HepG2 (cell line): Measurements from ENCODE around the gene ULBP1. TPM values are rescaled to one million over a fixed set of nuclear protein-coding genes. Genes with fewer than 3 reads are reported as not detected.

Source experiments
- HCFC1 ChIP-seq: fragments of 150-350 bp; IDR thresholded peaks from 2 replicates; pipeline ENCODE4 v1.6.1; 2014; ENCODE audit warnings: low read depth, low read length
- HMG20B ChIP-seq: conservative IDR thresholded peaks from 2 replicates; pipeline ENCODE4 v1.6.1; 2016; ENCODE audit warnings: missing genetic modification reagents, missing compliant biosample characterization
- KLF12 ChIP-seq: sonication (generic); formaldehyde crosslinking; IDR thresholded peaks from 2 replicates; pipeline ENCODE4 v1.4.0; 2020; ENCODE audit warnings: missing genetic modification reagents, borderline replicate concordance
- LRRFIP1 ChIP-seq: sonication (generic); formaldehyde crosslinking; conservative IDR thresholded peaks from 2 replicates; pipeline ENCODE4 v1.4.0; 2020; ENCODE audit warnings: missing genetic modification reagents
- MTA1 ChIP-seq: sonication (generic); formaldehyde crosslinking; IDR thresholded peaks from 2 replicates; pipeline ENCODE4 v1.4.0; 2020; ENCODE audit warnings: missing genetic modification reagents, mild to moderate bottlenecking, borderline replicate concordance
- NR2F6 ChIP-seq, 2 experiments: IDR thresholded peaks; 2 replicates each; pipeline ENCODE4 v1.6.1; 2016; ENCODE audit warnings: antibody characterized with exemption in 1 of 2, mild to moderate bottlenecking in 1 of 2
- SMAD9 ChIP-seq: sonication (generic); formaldehyde crosslinking; IDR thresholded peaks from 2 replicates; pipeline ENCODE4 v1.5.1; 2020; ENCODE audit warnings: mild to moderate bottlenecking, missing genetic modification reagents
- SOX5 ChIP-seq: IDR thresholded peaks from 2 replicates; pipeline ENCODE4 v1.6.1; 2016; ENCODE audit warnings: borderline replicate concordance
- SOX6 ChIP-seq, 2 experiments: fragments of 450-650 bp in 1 of 2; sonication (generic) in 1 of 2; formaldehyde crosslinking in 1 of 2; IDR thresholded peaks; 2 replicates each; pipeline versions ENCODE4 v1.4.0 to v1.6.1; 2017 to 2020; ENCODE audit warnings: antibody characterized with exemption in 1 of 2, mild to moderate bottlenecking in 1 of 2, missing genetic modification reagents in 1 of 2
- TOPORS ChIP-seq: sonication (generic); formaldehyde crosslinking; IDR thresholded peaks from 2 replicates; pipeline ENCODE4 v1.8.0; 2023; ENCODE audit warnings: mild to moderate bottlenecking, missing genetic modification reagents
- ZBTB8A ChIP-seq: sonication (generic); formaldehyde crosslinking; IDR thresholded peaks from 2 replicates; pipeline ENCODE4 v1.4.0; 2020; ENCODE audit warnings: mild to moderate bottlenecking, low read depth, missing genetic modification reagents, borderline replicate concordance
- ZFP62 ChIP-seq: sonication (generic); formaldehyde crosslinking; IDR thresholded peaks from 2 replicates; pipeline ENCODE4 v1.4.0; 2020; ENCODE audit warnings: missing genetic modification reagents
- ZNF136 ChIP-seq: sonication (generic); formaldehyde crosslinking; IDR thresholded peaks from 2 replicates; pipeline ENCODE4 v1.8.1; 2022; ENCODE audit warnings: low read depth, mild to moderate bottlenecking, moderate library complexity, missing genetic modification reagents
- ZNF543 ChIP-seq: sonication (generic); formaldehyde crosslinking; IDR thresholded peaks from 2 replicates; pipeline ENCODE4 v1.4.0; 2020; ENCODE audit warnings: mild to moderate bottlenecking, missing genetic modification reagents
- ZNF670 ChIP-seq: sonication (generic); formaldehyde crosslinking; IDR thresholded peaks from 2 replicates; pipeline ENCODE4 v1.8.0; 2022; ENCODE audit warnings: mild to moderate bottlenecking, missing genetic modification reagents, borderline replicate concordance
- ZNF674 ChIP-seq: sonication (generic); formaldehyde crosslinking; IDR thresholded peaks from 2 replicates; pipeline ENCODE4 v1.5.0; 2020; ENCODE audit warnings: low read depth, mild to moderate bottlenecking, missing genetic modification reagents
- ZNF788 ChIP-seq: sonication (generic); formaldehyde crosslinking; IDR thresholded peaks from 2 replicates; pipeline ENCODE4 v1.5.0; 2020; ENCODE audit warnings: mild to moderate bottlenecking, missing genetic modification reagents, borderline replicate concordance
- polyA plus RNA-seq, 8 experiments: library from polyadenylated mRNA; depleted of rRNA in 3 of 8; stranded (reverse) in 7 of 8; unstranded in 1 of 8; fragments of >200 nt; fragmentation: Illumina TruSeq in 4 of 8; extraction: Trizol in 4 of 8; gene quantifications; 2 replicates each; pipeline versions ENCODE4 v1.2.1 to v1.2.3, GENCODE V29; 2011 to 2016; ENCODE audit warnings: low read depth in 4 of 8, missing spikeins in 1 of 8, mixed read lengths in 1 of 8; ENCODE audit not compliant: insufficient read depth in 1 of 8
- total RNA-seq, 5 experiments: library from RNA; depleted of rRNA; stranded (reverse); fragments of >200 nt; fragmentation: Illumina TruSeq; extraction: Trizol; gene quantifications; 2 replicates each; pipeline ENCODE4 v1.2.3, GENCODE V29; 2016; ENCODE audit warnings: low read depth in 1 of 5
- TF ChIP-seq, protein P1 (sequence below): sonication (generic); formaldehyde crosslinking; IDR thresholded peaks from 2 replicates; pipeline ENCODE4 v1.4.0; 2020; ENCODE audit warnings: missing genetic modification reagents
- TF ChIP-seq, protein P2 (sequence below): sonication (generic); formaldehyde crosslinking; IDR thresholded peaks from 2 replicates; pipeline ENCODE4 v1.8.1; 2023; ENCODE audit warnings: mild to moderate bottlenecking, moderate library complexity, missing genetic modification reagents
- TF ChIP-seq, protein P3 (sequence below): sonication (generic); formaldehyde crosslinking; IDR thresholded peaks from 2 replicates; pipeline ENCODE4 v1.4.0; 2020; ENCODE audit warnings: mild to moderate bottlenecking, missing genetic modification reagents
- TF ChIP-seq, protein P4 (sequence below): sonication (generic); formaldehyde crosslinking; IDR thresholded peaks from 2 replicates; pipeline ENCODE4 v1.5.0; 2020; ENCODE audit warnings: missing genetic modification reagents

The ULBP1 gene
- total and polyA plus RNA-seq, 2 of the 13 experiments (the other 11 are each of a cell fraction or from before 2014, with no cell fraction given), result 0.04 to 0.09 TPM

DNA sequence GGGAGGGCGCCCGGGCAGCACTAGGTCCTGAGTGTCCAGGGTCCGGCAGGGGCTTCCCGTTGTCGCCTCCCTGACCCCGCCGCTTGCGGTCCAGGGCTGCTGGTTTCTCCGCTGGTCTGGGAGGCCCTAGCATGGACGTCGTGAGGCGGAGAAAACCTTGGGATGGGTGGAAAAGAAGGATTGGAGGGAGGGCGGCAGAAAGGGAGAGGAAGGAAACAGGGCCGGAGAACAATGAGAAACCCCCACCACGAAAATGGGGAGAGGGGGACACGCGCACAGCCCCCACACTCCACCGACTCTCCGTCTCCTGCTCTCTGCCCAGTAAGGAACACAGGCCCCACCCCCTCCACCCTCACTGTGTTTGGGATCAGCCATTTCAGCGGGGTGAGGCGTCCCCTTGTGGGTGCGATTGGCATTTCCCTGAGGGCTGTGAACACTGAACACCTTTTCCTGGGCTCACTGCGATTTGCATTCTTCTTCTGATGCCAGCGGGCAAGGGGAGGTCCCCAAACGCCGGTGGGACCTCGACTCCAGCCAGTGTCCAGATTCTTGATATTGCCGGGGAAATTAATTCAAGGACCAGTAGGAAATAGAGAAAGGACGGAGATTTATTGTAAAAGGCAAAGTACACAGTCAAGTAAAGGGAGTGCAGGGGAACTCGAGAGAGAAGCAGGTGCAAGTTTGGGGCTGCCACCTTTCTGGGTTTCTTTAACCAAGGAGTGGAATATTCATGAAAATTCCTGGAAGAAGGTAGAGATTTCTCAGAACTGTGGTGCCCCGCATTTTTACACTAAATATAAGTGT is 37.6 kb upstream of the ULBP1 start (continued):
- TF ChIP-seq SOX6 (IDR thresholded peaks at IDR 0.05) (no peak), SOX6 (CRISPR knock-in tag; IDR thresholded peaks at IDR 0.05) (peak; percentile 22; the same call in 1 of the 2 replicates), HCFC1 (no peak), LRRFIP1 (CRISPR knock-in tag) (no peak), ZBTB8A (CRISPR knock-in tag) (no peak), ZFP62 (CRISPR knock-in tag) (no peak), ZNF670 (CRISPR knock-in tag) (0 out of 2 replicates have a peak, but pooled peaks have one; percentile 58), ZNF136 (CRISPR knock-in tag) (no peak; the same call in 1 of the 2 replicates), ZNF788 (CRISPR knock-in tag) (peak; percentile 47; the same call in 1 of the 2 replicates), ZNF674 (no peak), NR2F6 (IDR thresholded peaks at IDR 0.05) (no peak), NR2F6 (CRISPR knock-in tag; IDR thresholded peaks at IDR 0.05) (no peak; the same call in 1 of the 2 replicates), TOPORS (CRISPR knock-in tag) (no peak), KLF12 (CRISPR knock-in tag) (no peak), MTA1 (CRISPR knock-in tag) (no peak), SOX5 (CRISPR knock-in tag) (no peak), HMG20B (CRISPR knock-in tag) (no peak), SMAD9 (CRISPR knock-in tag) (no peak), ZNF543 (CRISPR knock-in tag) (no peak)
- TF ChIP-seq, protein P1, sequence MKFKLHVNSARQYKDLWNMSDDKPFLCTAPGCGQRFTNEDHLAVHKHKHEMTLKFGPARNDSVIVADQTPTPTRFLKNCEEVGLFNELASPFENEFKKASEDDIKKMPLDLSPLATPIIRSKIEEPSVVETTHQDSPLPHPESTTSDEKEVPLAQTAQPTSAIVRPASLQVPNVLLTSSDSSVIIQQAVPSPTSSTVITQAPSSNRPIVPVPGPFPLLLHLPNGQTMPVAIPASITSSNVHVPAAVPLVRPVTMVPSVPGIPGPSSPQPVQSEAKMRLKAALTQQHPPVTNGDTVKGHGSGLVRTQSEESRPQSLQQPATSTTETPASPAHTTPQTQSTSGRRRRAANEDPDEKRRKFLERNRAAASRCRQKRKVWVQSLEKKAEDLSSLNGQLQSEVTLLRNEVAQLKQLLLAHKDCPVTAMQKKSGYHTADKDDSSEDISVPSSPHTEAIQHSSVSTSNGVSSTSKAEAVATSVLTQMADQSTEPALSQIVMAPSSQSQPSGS (CRISPR knock-in tag), result no peak
- TF ChIP-seq, protein P2, sequence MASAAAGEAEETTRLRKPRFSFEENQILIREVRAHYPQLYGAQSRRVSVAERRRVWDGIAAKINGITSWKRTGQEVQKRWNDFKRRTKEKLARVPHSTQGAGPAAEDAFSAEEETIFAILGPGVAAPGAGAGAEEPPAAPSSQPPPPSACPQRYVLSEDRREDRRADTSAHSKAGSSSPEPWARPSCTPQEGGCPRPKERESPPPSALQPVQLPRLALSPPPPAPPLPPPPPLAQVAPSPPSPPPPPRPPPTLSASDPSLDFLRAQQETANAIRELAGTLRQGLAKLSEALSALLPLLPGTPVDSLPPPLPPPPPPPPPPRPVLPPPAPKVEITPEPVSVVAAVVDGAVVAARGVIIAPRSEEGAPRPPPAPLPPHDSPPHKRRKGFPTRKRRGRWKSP (CRISPR knock-in tag), result 0 out of 2 replicates have a peak, but pooled peaks have one; percentile 30
- TF ChIP-seq, protein P3, sequence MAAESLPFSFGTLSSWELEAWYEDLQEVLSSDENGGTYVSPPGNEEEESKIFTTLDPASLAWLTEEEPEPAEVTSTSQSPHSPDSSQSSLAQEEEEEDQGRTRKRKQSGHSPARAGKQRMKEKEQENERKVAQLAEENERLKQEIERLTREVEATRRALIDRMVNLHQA (CRISPR knock-in tag), result no peak
- TF ChIP-seq, protein P4, sequence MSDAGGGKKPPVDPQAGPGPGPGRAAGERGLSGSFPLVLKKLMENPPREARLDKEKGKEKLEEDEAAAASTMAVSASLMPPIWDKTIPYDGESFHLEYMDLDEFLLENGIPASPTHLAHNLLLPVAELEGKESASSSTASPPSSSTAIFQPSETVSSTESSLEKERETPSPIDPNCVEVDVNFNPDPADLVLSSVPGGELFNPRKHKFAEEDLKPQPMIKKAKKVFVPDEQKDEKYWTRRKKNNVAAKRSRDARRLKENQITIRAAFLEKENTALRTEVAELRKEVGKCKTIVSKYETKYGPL, result no peak
